Hematopoietic multipotent progenitor cell treated with erythropoietin and hydrocortisone succinate and interleukin-3 and kit ligand, for 15 days (in vitro differentiated cells): Measurements from ENCODE around the gene CFAP73.
"Not testable (repeated sequence)": the region's sequence is repeated elsewhere in the genome, so short reads cannot be mapped to it uniquely, and the experiment has no call there.

ENCODE experiments used
- DNase-seq: peaks from one replicate; pipeline ENCODE4 v3.0.0-alpha.2; 2015; ENCODE audit warnings: low spot score

CFAP73 gene

DNA sequence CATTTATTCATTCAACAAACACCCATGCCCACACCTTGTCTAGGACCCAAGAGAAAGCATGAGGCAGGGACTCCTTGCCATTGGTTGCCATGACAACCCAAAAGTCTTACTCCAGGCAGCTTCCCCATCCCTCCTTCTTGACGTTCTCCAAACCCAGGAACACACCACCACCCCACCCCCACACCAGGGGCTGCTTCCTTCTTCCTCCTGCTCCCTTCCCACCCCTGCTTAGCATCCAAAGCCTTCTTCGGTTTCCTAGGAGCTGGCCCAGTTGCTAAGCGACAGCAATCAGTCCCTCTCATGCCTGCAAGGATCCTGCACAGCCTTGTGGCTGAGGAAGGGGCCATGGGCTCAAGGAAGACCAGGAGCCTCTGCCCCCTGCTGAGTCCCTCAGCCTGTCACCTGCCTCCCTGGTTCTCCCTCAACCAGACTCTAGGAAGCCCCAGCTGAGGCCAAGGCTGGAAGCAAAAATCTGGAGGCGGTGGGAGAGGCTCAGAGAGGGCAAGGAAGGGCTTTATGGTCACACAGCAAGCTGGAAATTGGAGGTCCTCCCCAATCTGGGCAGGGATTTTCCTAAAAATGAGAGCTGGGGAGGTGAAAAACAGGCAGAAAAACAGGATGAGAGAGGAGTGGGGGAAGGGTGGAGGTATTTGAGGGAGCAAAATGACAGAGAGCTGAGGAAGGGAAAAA lies 29.4 kb upstream of the CFAP73 start:
- no peak for DNase-seq

- DNase-seq = no peak
Observed at GRCh38 chr12:113120670-113121370, 28.7 kb upstream of the CFAP73 start.

GRCh38 chr12:113127791-113128199 lies 21.7 kb upstream of the CFAP73 start:
- DNase-seq = no peak

DNA sequence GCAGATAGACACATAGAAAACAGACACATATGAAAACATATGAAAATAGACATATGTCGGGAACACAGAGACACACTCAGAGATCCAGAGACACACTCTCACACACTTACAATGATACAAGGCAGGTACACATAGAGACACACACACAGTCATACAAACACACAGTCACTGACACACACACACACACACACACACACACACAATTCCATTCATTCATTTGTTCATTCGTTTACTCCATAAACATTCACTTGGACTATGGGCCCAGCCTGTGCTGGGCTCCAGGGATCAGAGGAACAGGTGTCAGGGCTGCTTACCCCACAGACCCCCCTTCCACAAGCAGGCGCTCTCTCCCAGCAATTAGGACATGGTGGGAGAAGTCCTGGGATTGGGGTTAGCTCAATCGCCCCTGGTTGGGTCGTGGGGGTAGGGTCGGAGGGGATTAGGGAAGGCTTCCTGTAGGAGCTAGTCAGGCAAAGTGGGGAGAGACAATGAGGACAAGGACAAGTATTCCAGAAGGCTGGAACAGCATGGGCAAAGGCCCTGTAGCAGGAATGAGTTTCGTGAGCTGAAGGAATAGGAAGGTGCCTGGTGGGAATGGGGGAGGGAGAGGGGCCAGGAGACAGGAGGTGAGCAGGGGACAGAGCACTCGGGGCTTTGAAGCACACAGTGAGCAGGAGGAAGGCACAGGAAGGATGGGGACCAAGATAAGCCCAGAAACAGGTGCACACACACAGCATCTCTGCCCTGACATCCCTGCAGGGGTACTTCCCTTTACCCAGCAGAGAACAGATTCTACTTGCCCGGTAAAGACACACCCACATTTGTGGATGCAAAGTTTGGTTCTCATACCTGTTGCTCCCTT lies 20.5 kb upstream of the CFAP73 start:
- DNase-seq = no peak

GRCh38 chr12:113129664-113130456 lies 19.7 kb upstream of the CFAP73 start:
- no peak for DNase-seq

- DNase-seq = no peak
Observed at GRCh38 chr12:113130457-113131135, 18.9 kb upstream of the CFAP73 start.

DNA sequence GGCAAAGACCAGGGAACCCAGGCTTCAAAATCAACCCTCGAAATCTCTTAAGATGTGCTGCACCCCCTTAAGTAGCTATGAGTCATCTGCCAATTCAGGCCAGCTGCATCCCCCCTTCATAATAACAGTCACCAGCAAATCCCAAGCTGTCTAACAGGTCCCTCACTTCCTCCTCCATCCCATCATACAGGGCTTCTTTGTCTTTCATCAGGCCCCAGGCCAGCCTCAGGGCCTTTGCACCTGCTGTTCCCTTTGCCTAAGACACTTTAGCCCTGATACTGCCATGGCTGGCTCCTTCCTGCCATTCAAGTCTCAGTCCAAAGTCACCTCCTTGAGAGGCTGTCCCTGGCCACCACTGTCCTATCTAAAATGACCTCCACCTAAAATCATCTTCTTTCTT lies 18.0 kb upstream of the CFAP73 start:
- no peak for DNase-seq

- DNase-seq = no peak
Observed at GRCh38 chr12:113133036-113133435, 16.5 kb upstream of the CFAP73 start.

DNA sequence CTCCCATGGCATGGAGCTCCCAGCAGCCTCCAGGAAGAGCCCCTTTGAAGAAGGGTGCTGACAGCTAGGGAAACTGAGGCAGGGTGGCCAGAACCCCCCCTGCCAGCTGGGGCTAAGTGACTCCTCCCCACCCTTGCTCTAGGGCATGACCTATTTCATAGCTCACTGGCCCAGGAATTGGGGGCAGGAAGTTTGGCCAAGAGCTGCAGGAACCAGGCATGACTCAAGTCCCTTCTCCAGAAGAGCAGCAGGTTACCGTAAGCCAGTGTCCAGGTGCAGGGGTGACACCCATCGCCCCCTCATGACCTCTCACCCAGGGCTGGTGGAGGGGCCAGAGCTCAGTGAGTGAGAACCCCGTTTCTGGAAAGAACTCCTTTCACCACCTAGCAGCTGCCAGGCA lies 15.9 kb upstream of the CFAP73 start:
- no peak for DNase-seq

DNA sequence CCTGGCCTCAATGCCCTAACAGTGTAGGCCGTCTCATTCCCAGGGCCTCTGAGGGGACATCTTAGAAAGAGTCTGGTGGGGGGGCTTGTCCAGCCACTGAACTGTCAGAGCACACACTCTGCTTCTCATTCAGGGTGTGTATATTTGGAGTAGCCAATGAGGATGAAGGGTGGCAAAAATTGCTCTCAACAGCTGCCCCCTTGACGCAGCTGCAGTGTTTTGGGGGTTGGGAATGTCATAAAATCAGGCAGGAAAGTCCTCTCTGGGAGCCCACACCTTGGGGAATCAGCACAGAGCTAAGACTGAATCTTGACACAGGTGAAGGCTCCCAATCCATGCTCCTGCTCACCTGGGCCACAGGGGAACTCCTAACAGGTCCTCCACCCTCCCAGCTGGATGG lies 15.5 kb upstream of the CFAP73 start:
- no peak for DNase-seq

DNA sequence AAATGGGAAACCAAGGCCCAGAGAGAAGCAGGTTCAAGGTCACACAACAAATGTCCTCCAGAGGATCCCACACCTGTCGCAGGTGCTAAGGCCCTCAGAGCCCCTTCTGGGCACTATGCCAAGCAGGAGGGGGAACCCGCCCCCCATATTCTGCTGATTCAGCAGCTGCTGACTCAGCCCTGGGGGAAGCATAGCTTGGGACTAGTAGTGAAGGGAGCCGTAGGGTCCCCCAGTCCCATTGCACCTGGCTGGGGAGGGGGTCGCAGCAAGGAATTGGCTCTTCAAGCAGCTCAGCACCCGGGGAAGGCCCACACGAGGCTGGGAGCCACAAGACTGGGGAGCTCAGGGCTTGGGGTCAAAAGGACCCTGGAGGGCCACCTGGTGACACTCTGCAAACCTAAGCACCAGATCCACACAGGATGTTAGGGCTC lies 15.0 kb upstream of the CFAP73 start:
- DNase-seq = no peak

DNA sequence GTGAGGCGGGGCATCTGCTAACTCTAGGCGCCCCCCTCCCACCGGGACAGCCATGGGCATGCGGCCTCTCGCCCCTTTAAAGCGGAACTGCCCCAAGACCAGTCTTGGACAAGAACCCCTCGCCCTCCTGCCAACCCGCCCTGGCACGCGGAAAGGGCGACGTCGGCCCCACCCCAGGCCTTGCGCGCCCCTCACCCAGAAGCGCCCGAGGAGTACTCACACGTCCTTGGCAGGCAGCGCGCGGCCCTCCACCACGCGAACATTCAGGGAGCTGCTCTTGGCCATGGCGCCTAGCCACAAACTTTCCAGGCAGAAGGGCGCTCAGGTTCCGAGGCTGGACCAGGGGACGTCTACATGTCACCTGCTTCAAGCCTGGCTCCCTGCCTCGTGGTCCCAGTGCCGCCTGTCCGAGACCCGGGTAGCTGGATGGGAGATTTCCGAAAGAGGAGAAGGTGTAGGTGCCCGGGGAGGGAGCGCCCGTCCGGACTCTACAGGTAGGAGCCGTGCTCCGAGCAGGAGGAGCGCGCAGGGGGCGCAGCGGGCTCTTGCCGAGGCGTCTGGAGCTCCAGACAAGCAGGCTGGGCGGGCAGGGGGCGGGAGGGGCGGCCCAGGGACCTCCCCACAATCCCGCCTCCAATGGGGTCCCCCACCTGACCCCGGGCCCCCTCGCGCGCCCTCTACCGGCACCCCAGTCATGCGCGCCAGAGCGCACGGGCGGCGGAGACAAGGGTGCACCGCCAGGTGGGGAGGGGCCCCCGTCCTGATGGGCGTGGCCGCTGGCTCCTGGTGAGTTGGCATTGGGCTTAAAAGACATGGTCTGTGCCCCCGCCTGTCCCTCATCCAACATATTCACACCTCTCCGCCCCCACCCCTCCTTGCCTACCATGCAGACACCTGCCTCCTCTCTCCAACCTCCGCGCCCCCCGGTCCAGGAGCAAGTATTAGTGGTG lies 14.1 kb upstream of the CFAP73 start, which contains the start of gene RASAL1:
Gene RASAL1 (minus strand): TSS at position 584 of the 950 bp plus-strand sequence. CDS start 299 bp downstream, at position 285.
- no peak for DNase-seq

GRCh38 chr12:113136128-113136989 lies 13.2 kb upstream of the CFAP73 start:
- DNase-seq = no peak

DNA sequence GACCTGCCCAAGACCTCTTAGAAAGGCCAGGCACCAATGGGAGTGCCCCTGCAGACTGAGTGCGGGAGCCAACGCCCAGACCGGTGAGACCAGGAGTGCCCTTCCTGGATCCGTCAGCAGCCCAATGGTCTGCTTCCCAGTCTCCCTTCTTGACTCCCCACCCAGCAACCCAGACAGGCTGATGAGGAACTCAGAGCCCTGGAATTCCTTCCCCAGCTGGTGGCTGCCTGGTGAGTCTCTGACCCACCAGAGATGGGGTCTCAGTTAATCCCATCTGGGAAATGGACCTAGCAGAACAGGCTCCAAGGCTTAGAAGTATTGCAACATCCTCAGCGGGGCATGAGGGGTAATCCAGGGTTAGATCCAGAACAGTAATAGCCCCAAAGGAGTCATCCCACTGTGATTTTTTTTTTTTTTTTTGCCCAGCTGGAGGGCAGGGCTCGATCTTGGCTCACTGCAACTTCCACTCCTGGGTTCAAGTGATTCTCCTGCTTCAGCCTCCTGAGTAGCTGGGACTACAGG lies 12.5 kb upstream of the CFAP73 start:
- no peak for DNase-seq

- no peak for DNase-seq
Observed at GRCh38 chr12:113137861-113138783, 11.4 kb upstream of the CFAP73 start.

DNA sequence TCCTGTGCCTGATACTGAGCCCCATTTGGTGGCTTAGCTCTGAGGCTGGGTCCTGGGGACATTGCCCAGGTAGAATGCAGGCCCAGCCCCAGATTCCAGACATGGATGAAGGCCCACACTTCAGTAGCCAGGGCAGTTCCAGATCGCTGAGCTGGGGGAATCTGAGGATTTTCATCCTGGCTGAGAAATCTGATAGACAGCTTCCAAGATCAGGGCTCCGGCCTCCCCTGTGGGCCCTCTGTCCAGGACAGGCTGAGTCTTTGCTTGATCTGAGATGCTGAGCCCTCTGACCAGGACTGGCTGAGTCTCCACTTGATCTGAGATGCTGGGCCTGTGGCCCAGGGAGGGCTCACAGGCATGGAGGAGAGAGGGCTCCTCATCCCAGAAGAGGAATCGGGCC lies 10.7 kb upstream of the CFAP73 start:
- DNase-seq = no peak

- DNase-seq = no peak
Observed at GRCh38 chr12:113140706-113141105, 8.8 kb upstream of the CFAP73 start.

GRCh38 chr12:113141716-113142115 lies 7.8 kb upstream of the CFAP73 start:
- not testable (repeated sequence) for DNase-seq
